Measurements from ENCODE around the gene CUTC.
"Not testable (repeated sequence)": the region's sequence is repeated elsewhere in the genome, so short reads cannot be mapped to it uniquely, and the experiment has no call there.

The CUTC gene, protein sequence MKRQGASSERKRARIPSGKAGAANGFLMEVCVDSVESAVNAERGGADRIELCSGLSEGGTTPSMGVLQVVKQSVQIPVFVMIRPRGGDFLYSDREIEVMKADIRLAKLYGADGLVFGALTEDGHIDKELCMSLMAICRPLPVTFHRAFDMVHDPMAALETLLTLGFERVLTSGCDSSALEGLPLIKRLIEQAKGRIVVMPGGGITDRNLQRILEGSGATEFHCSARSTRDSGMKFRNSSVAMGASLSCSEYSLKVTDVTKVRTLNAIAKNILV

GRCh38 chr10:99732033-99732842, at the start of gene CUTC, which contains the start of gene COX15:
Gene CUTC (plus strand): TSS chr10:99732234. CDS start chr10:99732349, 115 bp downstream.
Gene COX15 (minus strand): TSS chr10:99732127. CDS start chr10:99732049, 78 bp downstream.
- peak; percentile 98 for DNase-seq

GRCh38 chr10:99682752-99683151, 49.3 kb upstream of the CUTC start:
- DNase-seq, result no peak

DNA sequence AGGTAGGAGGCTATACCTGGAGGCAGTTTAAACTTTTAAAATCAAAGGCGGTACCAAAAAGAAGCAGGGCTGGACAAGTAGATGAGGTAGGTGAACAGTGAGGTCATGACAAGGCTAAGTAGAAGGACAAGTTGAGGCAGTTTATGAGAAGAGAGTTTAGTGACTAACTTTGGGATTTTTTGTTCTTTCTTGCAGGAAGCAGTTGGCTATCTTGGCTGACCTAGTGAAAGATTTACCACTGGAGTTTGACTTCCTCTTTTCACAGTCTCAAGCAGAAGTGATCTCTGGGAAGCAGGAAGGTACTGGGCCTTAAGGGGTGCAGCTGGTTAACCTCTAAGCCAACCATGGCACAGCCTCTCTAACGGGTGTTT, 46.5 kb upstream of the CUTC start:
- peak; percentile 84 to 95 (median 92) for DNase-seq

GRCh38 chr10:99689461-99689860, 42.6 kb upstream of the CUTC start:
- DNase-seq, result no peak

DNA sequence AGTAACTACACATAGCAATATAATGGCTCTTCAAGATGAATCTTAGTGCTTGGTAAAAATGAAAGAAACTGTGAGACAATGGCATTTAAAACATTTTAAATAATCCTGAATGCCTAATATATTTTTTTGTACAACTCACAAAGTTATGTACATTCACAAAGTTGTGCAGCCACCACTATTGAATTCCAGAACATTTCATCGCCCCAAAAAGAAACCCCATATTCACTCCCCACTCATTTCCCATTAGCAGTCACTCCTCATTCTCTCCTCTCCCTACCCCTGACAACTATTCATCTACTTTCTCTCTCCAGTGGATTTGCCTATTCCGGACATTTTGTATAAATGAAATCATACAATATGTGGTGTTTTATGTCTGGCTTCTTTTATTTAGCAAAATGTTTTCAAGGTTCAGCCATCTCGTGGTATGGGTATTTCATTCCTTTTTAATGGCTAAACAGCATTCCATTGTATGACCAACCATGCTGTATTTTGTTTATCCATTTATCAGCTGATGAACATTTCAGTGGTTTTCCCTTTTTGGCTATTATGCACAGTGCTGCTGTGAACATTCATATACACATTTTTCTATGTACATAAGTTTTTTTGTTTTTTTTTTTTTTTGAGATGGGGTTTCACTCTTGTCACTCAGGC, 38.0 kb upstream of the CUTC start:
- no peak for DNase-seq

GRCh38 chr10:99695761-99696160, 36.3 kb upstream of the CUTC start:
- no peak for DNase-seq

GRCh38 chr10:99698504-99699080, 33.4 kb upstream of the CUTC start:
- peak in 1 of 3 donors; percentile 14 for DNase-seq

- no peak for DNase-seq
Observed at GRCh38 chr10:99700649-99701048, 31.4 kb upstream of the CUTC start.

DNA sequence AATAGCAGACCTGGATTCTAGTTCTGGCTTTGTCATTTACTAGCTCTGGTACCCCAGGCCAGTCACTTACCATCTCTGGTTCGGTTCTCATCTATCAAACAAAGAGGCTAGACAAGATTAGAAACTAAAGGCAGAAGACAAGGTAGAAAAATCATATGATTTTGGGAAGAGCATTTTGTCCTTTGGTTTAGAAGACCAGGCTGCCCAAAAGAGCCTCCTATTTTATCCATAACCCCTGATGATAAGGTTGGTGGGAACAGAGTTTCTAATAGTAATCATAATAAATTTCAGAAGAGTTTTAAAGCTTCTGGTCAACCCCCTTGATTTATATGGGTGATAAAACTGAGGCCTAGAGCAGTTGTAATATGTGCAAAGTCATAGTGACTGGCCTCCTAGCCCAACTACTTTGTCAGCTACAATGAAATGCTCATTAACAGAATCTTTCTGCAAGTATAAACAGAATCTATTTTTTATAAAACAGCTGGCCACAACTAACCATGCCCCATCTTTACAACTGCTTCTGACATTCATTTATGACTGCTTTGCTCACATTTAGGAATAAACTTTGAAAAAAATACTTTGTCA, 23.5 kb upstream of the CUTC start:
- DNase-seq, result no peak

DNA sequence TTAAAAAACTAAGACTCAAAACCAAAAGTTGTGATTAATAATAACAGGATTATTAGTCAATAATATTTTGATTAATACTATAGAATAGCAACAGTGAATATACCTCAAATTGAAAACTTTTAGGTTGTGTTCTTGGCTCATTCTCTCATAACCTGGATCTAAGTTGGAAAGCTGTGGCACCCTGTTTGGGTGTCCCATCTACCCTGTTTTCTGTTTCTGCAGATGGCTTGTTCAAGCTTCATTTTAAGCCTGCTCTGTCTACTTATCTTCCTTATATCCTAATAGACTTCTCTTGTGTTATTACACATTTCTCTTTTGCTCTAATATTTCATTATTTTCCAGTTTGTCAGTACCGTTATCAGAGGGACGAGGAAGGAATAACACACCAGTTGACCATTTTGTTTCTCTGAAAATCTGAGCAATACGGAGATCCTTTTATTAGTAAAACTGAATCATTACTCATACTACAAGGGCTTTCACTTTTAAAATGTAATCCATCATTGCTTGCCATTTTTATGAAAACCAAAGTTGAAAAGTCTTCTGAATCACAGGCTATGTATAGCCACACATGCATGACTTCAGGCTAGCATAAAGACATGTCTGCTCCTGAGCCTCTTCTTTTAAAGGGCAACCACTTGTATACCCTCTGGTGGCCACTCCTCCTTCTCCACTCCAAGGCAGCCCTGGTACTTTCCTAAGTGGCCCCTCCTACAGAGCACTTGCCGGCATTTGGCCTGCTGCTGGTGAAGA, 22.4 kb upstream of the CUTC start:
- DNase-seq, result peak; percentile 13 to 30 (median 14)

DNA sequence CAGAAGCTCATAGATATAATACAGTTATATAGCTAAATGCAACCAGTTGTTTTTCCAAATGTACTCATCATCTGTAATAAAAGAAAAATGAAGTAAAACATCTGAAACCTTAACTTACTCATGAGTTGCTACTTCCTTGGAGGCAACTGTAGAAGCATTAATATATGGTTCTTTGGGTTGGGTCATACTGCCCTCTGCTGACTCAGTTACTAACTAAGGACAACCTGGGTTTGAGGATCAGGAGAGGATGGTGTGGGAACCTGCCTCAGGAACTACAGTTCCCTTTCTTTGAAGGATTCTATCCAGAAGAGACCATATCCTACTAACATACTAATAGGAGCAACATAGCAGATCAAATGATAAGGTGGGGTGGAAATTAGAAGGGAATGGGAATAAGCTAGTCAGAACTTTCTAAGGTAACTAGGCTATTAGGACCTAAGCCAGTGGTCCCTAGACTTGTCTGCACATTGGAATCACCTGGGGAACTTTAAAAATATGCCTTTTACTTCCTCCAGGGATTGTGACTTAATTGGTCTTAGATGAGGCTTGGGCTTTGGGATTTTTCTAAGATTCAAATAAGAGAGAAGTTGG, 20.8 kb upstream of the CUTC start:
- peak; percentile 74 to 79 (median 74) for DNase-seq

- DNase-seq, result no peak
Observed at GRCh38 chr10:99714446-99714845, 17.6 kb upstream of the CUTC start.

GRCh38 chr10:99720387-99720786, 11.6 kb upstream of the CUTC start:
- no peak for DNase-seq

- no peak for DNase-seq
Observed at GRCh38 chr10:99730026-99730425, 2.0 kb upstream of the CUTC start.

DNA sequence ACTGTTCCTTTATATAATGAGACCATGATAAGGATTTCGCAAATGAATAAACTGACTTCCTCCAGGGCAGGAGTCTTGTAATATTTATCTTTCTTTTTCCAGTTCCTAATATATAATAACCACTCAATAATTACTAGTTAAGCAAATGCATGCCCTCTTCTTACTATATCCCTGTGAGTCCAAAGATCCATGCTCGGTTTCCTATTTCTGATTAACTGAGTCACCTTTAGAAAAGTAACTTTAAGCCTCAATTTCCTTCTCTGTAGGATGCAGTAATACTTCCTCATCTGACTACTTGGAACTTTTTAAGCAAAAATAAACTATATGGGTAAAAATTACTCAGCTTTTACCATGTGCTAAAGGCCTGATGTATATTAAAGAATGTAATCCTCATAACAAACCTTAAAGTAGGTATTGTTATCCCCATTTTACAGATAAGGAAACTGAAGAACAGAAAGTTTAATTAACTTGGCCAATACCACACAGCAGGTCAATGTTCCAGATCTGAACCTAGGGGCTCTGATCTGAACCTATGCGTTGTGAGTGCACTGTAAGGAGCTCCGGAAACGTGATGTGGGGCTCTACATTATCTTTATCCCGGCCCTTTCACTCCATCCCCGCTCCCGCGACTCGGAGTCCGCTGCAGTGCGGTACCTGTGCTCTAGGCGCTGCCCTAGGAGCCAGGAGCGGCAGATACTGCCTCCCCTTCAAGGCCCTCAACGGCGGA, 565 bp upstream of the CUTC start:
- peak; percentile 25 to 67 (median 60) for DNase-seq

- no peak for DNase-seq
Observed at GRCh38 chr10:99733366-99733765, 1.3 kb downstream of the CUTC start.

DNA sequence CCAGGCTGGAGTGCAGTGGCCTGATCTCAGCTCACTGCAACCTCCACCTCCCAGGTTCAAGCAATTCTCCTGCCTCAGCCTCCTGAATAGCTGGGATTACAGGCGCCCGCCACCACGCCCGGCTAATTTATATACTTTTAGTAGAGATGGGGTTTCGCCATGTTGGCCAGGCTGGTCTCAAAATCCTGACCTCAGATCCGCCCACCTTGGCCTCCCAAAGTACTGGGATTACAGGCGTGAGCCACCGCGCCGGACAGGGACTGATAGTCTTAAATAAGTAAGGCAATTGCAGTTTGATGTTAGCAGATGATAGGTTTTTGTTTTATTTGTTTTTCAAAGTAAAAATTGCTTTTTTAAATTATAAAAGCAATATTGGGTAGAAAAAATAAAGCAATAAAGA, 2.1 kb downstream of the CUTC start:
- not testable (repeated sequence) for DNase-seq

DNA sequence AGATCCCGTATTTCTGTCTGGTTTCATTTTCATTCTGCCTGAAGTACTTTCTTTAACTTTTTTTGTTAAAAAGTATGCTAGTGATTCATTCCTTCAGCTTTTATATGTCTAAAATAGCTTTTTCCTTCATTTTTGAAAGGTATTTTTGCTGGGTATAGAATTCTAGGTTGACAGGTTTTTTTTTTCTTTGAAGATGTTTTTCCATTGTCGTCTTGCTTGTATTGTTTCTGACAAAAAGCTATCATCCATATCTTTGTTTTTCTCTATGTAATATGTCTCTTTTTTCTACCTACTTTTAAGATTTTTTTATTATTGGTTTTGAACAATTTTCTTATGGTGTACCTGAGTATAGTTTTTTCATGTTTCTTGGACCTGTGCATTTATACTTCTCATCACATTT, 8.2 kb downstream of the CUTC start:
- DNase-seq, result no peak

DNA sequence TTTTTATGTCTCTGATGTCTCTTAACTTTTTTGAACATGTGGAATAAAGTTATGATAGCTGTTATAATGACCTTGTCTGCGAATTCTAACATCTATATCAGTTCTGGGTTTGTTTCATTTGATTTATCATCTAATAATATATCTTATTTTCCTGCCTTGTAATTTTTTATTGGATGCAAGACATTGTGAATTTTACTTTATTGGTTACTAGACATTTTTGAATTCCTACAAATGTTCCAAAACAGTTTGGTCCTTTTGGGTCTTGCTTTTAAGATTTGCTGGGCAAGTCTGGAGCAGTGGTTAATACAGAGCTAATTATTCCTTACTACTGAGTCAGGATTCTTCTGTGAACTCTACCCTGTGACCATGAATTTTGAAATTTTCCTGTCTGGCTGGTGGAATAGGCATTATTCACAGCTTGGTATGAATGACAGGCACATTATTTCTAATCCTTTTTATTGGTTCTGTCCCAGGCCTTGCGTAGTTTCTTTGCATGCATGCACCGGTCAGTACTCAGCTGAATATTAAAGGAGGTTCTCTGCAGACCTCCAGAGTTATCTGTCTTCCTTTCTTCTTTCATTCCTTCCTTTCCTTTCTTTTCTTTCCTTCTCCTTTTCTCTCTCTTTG, 9.0 kb downstream of the CUTC start:
- no peak for DNase-seq

DNA sequence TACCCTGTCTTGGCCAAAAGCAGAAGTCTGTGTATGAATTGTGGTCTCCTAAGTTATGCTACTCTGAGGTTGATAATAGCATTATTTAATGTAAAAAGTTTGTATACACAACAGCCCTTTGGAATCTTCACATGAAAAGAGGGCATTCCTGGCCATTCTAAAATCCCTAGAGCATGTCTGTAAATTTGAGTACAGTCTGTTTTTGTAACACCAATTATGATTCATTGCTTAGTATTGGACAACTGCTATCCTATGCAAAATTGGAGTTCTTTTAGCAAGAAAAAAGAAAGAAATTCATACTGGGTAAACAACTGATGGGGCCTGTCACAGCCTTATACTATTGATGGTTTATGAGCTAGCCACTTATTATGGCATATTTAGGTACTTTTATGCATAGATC, 10.2 kb downstream of the CUTC start:
- no peak for DNase-seq

DNA sequence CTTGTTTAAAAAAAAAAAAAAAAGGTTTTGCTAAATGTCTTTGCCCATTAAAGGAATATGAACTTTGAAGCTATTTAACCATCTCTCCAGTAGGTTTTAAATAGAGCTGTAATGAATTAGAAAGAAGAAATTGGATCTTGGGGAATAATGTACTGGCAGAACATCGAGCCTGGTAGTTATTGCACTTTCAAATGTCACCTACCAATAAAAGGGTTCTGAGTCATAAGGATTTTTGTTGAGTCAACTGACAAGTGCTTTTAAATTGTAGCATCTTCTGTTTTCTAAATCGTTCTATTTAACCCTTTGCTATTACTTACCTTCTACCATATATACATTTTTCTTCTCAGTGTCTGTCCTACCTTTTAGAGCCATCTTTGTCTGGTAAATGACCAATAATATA, 10.7 kb downstream of the CUTC start:
- DNase-seq, result no peak

Data from suppressor macrophage treated with lipopolysaccharide for 1 hour (primary cell).